PC-3 (cell line): Measurements from ENCODE around the gene VTA1. TPM values are rescaled to one million over a fixed set of nuclear protein-coding genes. Genes with fewer than 3 reads are reported as not detected.
"Not testable (repeated sequence)": the region's sequence is repeated elsewhere in the genome, so short reads cannot be mapped to it uniquely, and the experiment has no call there.

ENCODE experiments used
- ATAC-seq: fragments of 200-7000 bp; cut with Tn5 transposase; 2 replicates; pipeline ENCODE4 v1.9.1; 2020; ENCODE audit warnings: mild to moderate bottlenecking, moderate library complexity
- BruUV-seq: library from RNA; stranded (reverse); fragments of 400-500 nt; replicated peaks from 2 replicates; lab custom pipeline; 2021; lab: Mats Ljungman, UMichigan
- CTCF ChIA-PET: fragments of 300-600 bp; sonication (Branson Sonifier 250); formaldehyde crosslinking; loops from one replicate; lab custom pipeline; 2022; ENCODE audit warnings: antibody characterized with exemption; lab: Charles Lee
- POLR2A ChIA-PET: fragments of 300-600 bp; sonication (Branson Sonifier 250); formaldehyde crosslinking; loops from one replicate; lab custom pipeline; 2022; ENCODE audit warnings: antibody characterized with exemption; ENCODE audit not compliant: unreplicated experiment; lab: Charles Lee
- DNase-seq: peaks from one replicate; pipeline ENCODE4 v3.0.0-alpha.2; 2015
- H2AFZ ChIP-seq: fragments of 300-600 bp; sonication (generic); 2 replicates; pipeline ENCODE4 v1.6.0; 2016; ENCODE audit warnings: antibody characterized with exemption, low read length
- H3F3A ChIP-seq: fragments of 300-600 bp; sonication (generic); one replicate; pipeline ENCODE4 v1.6.0; 2017; ENCODE audit warnings: antibody characterized with exemption, low read length, control low read depth, mild to moderate bottlenecking; ENCODE audit not compliant: unreplicated experiment
- H3K27ac ChIP-seq: fragments of 300-600 bp; sonication (generic); 2 replicates; pipeline ENCODE4 v1.5.1; 2016; ENCODE audit warnings: mild to moderate bottlenecking, low read length
- H3K27me3 ChIP-seq: fragments of 300-600 bp; sonication (generic); 2 replicates; pipeline ENCODE4 v1.6.1; 2016; ENCODE audit warnings: low read length, mixed read lengths
- H3K36me3 ChIP-seq: fragments of 300-600 bp; sonication (generic); 2 replicates; pipeline ENCODE4 v1.6.1; 2016; ENCODE audit warnings: low read depth, mixed run types, low read length, mixed read lengths
- H3K4me1 ChIP-seq: fragments of 300-600 bp; sonication (generic); 2 replicates; pipeline ENCODE4 v1.5.1; 2016; ENCODE audit warnings: low read length; ENCODE audit not compliant: insufficient read depth
- H3K4me2 ChIP-seq: fragments of 300-600 bp; sonication (generic); 2 replicates; pipeline ENCODE4 v1.6.0; 2016; ENCODE audit warnings: low read length
- H3K4me3 ChIP-seq: fragments of 300-600 bp; sonication (generic); 2 replicates; pipeline ENCODE4 v1.5.1; 2016; ENCODE audit warnings: mild to moderate bottlenecking, low read length, mixed read lengths
- H3K79me2 ChIP-seq: fragments of 300-600 bp; sonication (generic); 2 replicates; pipeline ENCODE4 v1.6.1; 2017; ENCODE audit warnings: low read length, mixed read lengths
- H3K9ac ChIP-seq: fragments of 300-600 bp; sonication (generic); 2 replicates; pipeline ENCODE4 v1.6.0; 2016; ENCODE audit warnings: mild to moderate bottlenecking, low read length
- H3K9me2 ChIP-seq: fragments of 300-600 bp; sonication (generic); replicated peaks from 2 replicates; pipeline ENCODE4 v1.6.1; 2016; ENCODE audit warnings: mixed run types, low read length, mixed read lengths
- H3K9me3 ChIP-seq: fragments of 300-600 bp; sonication (generic); 2 replicates; pipeline ENCODE4 v1.6.1; 2016; ENCODE audit warnings: low read length, mixed read lengths
- H4K20me1 ChIP-seq: fragments of 300-600 bp; sonication (generic); 2 replicates; pipeline ENCODE4 v1.6.1; 2016; ENCODE audit warnings: low read length, mixed read lengths
- EZH2 ChIP-seq: fragments of 300-600 bp; sonication (generic); IDR thresholded peaks from one replicate; pipeline ENCODE4 v1.6.1; 2017; ENCODE audit warnings: antibody characterized with exemption, mild to moderate bottlenecking, low read length; ENCODE audit not compliant: unreplicated experiment
- EZH2phosphoT487 ChIP-seq: fragments of 300-600 bp; sonication (generic); IDR thresholded peaks from 2 replicates; pipeline ENCODE4 v1.6.1; 2018; ENCODE audit warnings: mild to moderate bottlenecking, antibody characterized with exemption, low read length, borderline replicate concordance
- intact Hi-C: fragments of 100-400 bp; cut with micrococcal nuclease; formaldehyde crosslinking; loops from 2 replicates; pipeline ENCODE4 v1.9.0; 2023
- total RNA-seq: library from RNA; depleted of rRNA; stranded (reverse); fragments of >200 nt; gene quantifications from 2 replicates; pipeline ENCODE4 v1.2.3, GENCODE V29; 2014
- TF ChIP-seq, protein P1 (sequence below): fragments of 300-600 bp; sonication (generic); conservative IDR thresholded peaks from 2 replicates; pipeline ENCODE4 v1.5.1; 2017; ENCODE audit warnings: antibody characterized with exemption, low read depth, mild to moderate bottlenecking, low read length

The VTA1 gene
- total RNA-seq, 1 experiment from 2014 or later: 38.6 TPM

DNA sequence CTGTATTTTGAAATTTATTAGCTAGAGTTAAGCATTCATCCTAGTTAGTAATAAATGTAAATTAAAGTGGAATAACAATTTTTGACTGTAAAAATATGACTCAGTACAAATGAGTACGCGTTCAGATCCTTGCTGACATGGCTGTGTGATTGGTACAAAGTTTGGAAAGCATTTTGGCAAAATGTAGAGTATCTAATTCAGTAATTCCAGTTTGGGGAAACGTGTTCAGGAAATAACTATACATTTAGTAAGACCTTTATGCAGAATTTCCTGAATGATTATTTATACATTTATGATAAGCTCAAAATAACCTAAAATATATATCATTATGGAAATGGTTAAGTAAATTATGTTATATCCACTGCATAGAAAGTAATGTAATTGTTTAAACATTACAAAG, 8.0 kb downstream of the VTA1 start:
- TF ChIP-seq, protein P1, sequence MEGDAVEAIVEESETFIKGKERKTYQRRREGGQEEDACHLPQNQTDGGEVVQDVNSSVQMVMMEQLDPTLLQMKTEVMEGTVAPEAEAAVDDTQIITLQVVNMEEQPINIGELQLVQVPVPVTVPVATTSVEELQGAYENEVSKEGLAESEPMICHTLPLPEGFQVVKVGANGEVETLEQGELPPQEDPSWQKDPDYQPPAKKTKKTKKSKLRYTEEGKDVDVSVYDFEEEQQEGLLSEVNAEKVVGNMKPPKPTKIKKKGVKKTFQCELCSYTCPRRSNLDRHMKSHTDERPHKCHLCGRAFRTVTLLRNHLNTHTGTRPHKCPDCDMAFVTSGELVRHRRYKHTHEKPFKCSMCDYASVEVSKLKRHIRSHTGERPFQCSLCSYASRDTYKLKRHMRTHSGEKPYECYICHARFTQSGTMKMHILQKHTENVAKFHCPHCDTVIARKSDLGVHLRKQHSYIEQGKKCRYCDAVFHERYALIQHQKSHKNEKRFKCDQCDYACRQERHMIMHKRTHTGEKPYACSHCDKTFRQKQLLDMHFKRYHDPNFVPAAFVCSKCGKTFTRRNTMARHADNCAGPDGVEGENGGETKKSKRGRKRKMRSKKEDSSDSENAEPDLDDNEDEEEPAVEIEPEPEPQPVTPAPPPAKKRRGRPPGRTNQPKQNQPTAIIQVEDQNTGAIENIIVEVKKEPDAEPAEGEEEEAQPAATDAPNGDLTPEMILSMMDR: no peak
- no peak for TF ChIP-seq EZH2
- no peak for TF ChIP-seq EZH2phosphoT487
- Histone ChIP-seq H3F3A (peaks cover 4% of the 10 kb centered on the region), H3K4me3 (no peak overlapping the region), H3K4me2 (no peak overlapping the region), H3K36me3 (no peaks in the 10 kb centered on the region), H2AFZ (no peak overlapping the region), H3K4me1 (peaks cover 16% of the 10 kb centered on the region), H4K20me1 (peaks cover 8% of the 10 kb centered on the region; the same call in 1 of the 2 replicates), H3K9ac (no peak overlapping the region), H3K9me3 (no peaks in the 10 kb centered on the region), H3K9me2 (no peaks in the 10 kb centered on the region), H3K79me2 (peaks cover 95% of the 10 kb centered on the region), H3K27ac (no peak overlapping the region), H3K27me3 (no peaks in the 10 kb centered on the region)
- intact Hi-C loops: loop anchor here (10.0 kb wide), 1 partner anchor 320 kb away; no protein-coding TSS in a partner anchor
- POLR2A ChIA-PET: no interaction called here
- DNase-seq (no peak), ATAC-seq (no peak)
- BruUV-seq: no TSS peak
- CTCF ChIA-PET: no interaction called here

DNA sequence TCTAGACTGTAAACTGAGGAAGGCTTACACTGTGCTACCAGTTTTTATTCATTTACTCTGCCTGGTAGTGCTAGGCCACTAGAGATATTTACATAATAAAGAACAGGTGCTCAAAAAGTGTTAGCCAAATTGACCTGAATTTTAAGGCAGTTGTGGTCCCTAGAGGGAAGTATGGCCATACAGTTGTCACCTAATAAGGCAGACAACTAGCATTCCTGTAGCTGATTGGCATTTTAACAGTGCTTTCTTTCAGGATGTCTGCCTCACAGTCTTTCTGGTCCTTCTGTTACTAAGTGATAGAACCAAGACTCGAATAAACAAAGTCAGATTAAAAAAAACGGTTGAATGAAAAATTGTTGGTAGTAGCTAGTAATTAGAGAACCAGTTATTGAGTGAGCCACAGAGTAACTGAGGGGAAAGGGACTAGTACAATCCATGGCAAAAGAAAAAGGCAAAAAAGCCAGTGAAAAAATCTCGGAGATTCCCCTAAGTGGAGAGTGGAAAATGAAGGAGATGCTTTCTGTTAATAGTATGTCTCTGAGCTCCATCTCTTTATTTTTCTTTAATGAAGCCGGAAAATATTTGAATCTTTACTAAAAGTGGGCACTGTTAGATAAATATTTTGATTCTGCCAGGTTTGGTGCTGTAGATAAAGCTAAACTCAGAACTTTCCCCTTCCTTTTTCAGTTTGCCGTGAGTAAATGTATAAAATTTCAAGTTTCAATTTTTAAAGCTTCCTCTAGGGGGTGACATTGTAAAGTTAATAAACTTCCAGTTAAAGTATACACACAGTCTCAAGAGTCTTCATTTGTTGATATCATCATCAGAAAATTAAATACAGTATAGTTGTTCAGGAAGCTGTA, 9.1 kb downstream of the VTA1 start:
- Histone ChIP-seq H3K36me3 (no peaks in the 10 kb centered on the region), H3K27me3 (no peaks in the 10 kb centered on the region), H3K27ac (no peak overlapping the region), H4K20me1 (peaks cover 8% of the 10 kb centered on the region; the same call in 1 of the 2 replicates), H3K9me3 (no peaks in the 10 kb centered on the region), H3K4me1 (peaks cover 26% of the 10 kb centered on the region), H3K9ac (no peak overlapping the region), H3K79me2 (peaks cover 95% of the 10 kb centered on the region), H3K9me2 (no peaks in the 10 kb centered on the region), H3K4me2 (peak overlapping the region; percentile 51; the same call in 1 of the 2 replicates), H3K4me3 (no peak overlapping the region), H2AFZ (no peak overlapping the region), H3F3A (peaks cover 4% of the 10 kb centered on the region)
- intact Hi-C loops: loop anchor here (1.0 to 10.0 kb wide), 3 partner anchors 51 to 319 kb away; no protein-coding TSS in a partner anchor
- peak; percentile 64 for DNase-seq
- ATAC-seq: peak; percentile 46
- TF ChIP-seq EZH2: no peak
- TF ChIP-seq, protein P1: peak; percentile 62
- no TSS peak for BruUV-seq
- POLR2A ChIA-PET: interaction anchor here (0.6 kb wide), 1 partner anchor 257 kb away, joined by 5 read pairs; no protein-coding TSS in a partner anchor
- CTCF ChIA-PET: interaction anchor here (0.6 to 1.0 kb wide), 4 partner anchors 8 to 550 kb away, joined by 3 to 4 read pairs (median 3); no protein-coding TSS in a partner anchor

DNA sequence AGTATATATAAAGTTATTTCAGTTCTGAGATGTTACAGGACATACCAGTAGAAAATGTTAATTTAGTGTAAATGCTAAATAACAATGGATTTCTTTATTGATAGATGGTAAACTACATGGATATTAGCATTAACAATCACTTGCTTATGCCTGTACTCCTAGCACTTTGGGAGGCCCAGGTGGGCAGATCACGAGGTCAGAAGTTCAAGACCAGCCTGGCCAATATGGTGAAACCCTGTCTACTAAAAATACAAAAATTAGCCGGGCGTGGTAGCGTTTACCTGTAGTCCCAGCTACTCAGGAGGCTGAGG, 9.7 kb downstream of the VTA1 start:
- intact Hi-C loops: loop anchor here (1.0 to 10.0 kb wide), 3 partner anchors 51 to 318 kb away; no protein-coding TSS in a partner anchor
- not testable (repeated sequence) for H2AFZ ChIP-seq, H3K9me2 ChIP-seq, H3K27me3 ChIP-seq, BruUV-seq, H3K4me2 ChIP-seq, H3K9me3 ChIP-seq, H3K4me3 ChIP-seq, H3K27ac ChIP-seq, ATAC-seq, H4K20me1 ChIP-seq, H3K9ac ChIP-seq, DNase-seq, H3K36me3 ChIP-seq, H3F3A ChIP-seq
- H3K4me1 ChIP-seq: peaks cover 32% of the 10 kb centered on the region
- ChIA-PET POLR2A (interaction anchor here (0.6 kb wide), 1 partner anchor 256 kb away, joined by 5 read pairs; no protein-coding TSS in a partner anchor), CTCF (interaction anchor here (0.6 to 0.7 kb wide), 3 partner anchors 8 to 216 kb away, joined by 3 to 4 read pairs (median 3); no protein-coding TSS in a partner anchor)
- peaks cover 95% of the 10 kb centered on the region for H3K79me2 ChIP-seq
